ENCODE measurements around the gene CFHR3. TPM values are rescaled to one million over a fixed set of nuclear protein-coding genes. Genes with fewer than 3 reads are reported as not detected.
"Not testable (repeated sequence)": the region's sequence is repeated elsewhere in the genome, so short reads cannot be mapped to it uniquely, and the experiment has no call there.

Gene CFHR3
- polyA plus RNA-seq, 1 donor from 2014 or later, result not detected

- H3K9me3 ChIP-seq (ENCODE audit: low read length); H3K27me3 ChIP-seq (ENCODE audit: insufficient read depth, low read depth, low read length); H3K4me3 ChIP-seq (ENCODE audit: low read length); H2AFZ ChIP-seq (ENCODE audit: low read depth, low read length); H3K79me2 ChIP-seq (replicated peaks; ENCODE audit: insufficient read depth, low read length); H3K9ac ChIP-seq (ENCODE audit: low read length); H4K20me1 ChIP-seq (ENCODE audit: insufficient read depth); H3K36me3 ChIP-seq (ENCODE audit: insufficient read depth, low read length); H3K4me2 ChIP-seq (ENCODE audit: low read length); H3K27ac ChIP-seq (ENCODE audit: low read length); H3F3A ChIP-seq (ENCODE audit: insufficient read depth, low read length, poor library complexity, severe bottlenecking); H3K9me2 ChIP-seq (ENCODE audit: insufficient read depth, low read length): not testable (repeated sequence)
Observed at GRCh38 chr1:196794103-196794502, 19.5 kb downstream of the CFHR3 start.

GRCh38 chr1:196797891-196798290, 23.3 kb downstream of the CFHR3 start:
- no peaks in the 10 kb centered on the region for H4K20me1 ChIP-seq (ENCODE audit: insufficient read depth)
- H3K9me3 ChIP-seq (ENCODE audit: low read length), result no peaks in the 10 kb centered on the region
- no peaks in the 10 kb centered on the region for H3F3A ChIP-seq (ENCODE audit: insufficient read depth, low read length, poor library complexity, severe bottlenecking)
- no peak overlapping the region for H2AFZ ChIP-seq (ENCODE audit: low read depth, low read length)
- no peak overlapping the region for H3K27ac ChIP-seq (ENCODE audit: low read length)
- no peaks in the 10 kb centered on the region for H3K79me2 ChIP-seq (replicated peaks; ENCODE audit: insufficient read depth, low read length)
- no peak overlapping the region for H3K4me3 ChIP-seq (ENCODE audit: low read length)
- no peak overlapping the region for H3K9ac ChIP-seq (ENCODE audit: low read length)
- TF ChIP-seq SMC3 (conservative IDR thresholded peaks at IDR 0.05; ENCODE audit: poor library complexity) (no peak), POLR2AphosphoS5 (IDR thresholded peaks at IDR 0.05) (no peak)
- H3K36me3 ChIP-seq (ENCODE audit: insufficient read depth, low read length), result no peaks in the 10 kb centered on the region
- no peak overlapping the region for H3K4me2 ChIP-seq (ENCODE audit: low read length)
- no peaks in the 10 kb centered on the region for H3K9me2 ChIP-seq (ENCODE audit: insufficient read depth, low read length)
- H3K27me3 ChIP-seq (ENCODE audit: insufficient read depth, low read depth, low read length), result no peaks in the 10 kb centered on the region

GRCh38 chr1:196801920-196802319, 27.3 kb downstream of the CFHR3 start:
- H3K36me3 ChIP-seq (ENCODE audit: insufficient read depth, low read length); H4K20me1 ChIP-seq (ENCODE audit: insufficient read depth); H3K27ac ChIP-seq (ENCODE audit: low read length); H3K4me3 ChIP-seq (ENCODE audit: low read length); H3K9me2 ChIP-seq (ENCODE audit: insufficient read depth, low read length); H3K9ac ChIP-seq (ENCODE audit: low read length); H3K4me2 ChIP-seq (ENCODE audit: low read length); H3K27me3 ChIP-seq (ENCODE audit: insufficient read depth, low read depth, low read length); H3K9me3 ChIP-seq (ENCODE audit: low read length); H3F3A ChIP-seq (ENCODE audit: insufficient read depth, low read length, poor library complexity, severe bottlenecking); H3K79me2 ChIP-seq (replicated peaks; ENCODE audit: insufficient read depth, low read length); H2AFZ ChIP-seq (ENCODE audit: low read depth, low read length): not testable (repeated sequence)

- TF ChIP-seq REST (IDR thresholded peaks at IDR 0.05; ENCODE audit: borderline replicate concordance) (no peak), CTCF (IDR thresholded peaks at IDR 0.05; ENCODE audit: poor library complexity, severe bottlenecking) (no peak), POLR2AphosphoS5 (IDR thresholded peaks at IDR 0.05) (no peak), SMC3 (conservative IDR thresholded peaks at IDR 0.05; ENCODE audit: poor library complexity) (no peak), RAD21 (conservative IDR thresholded peaks at IDR 0.05) (no peak)
- Histone ChIP-seq H3K27ac (ENCODE audit: low read length) (no peak overlapping the region), H3K4me2 (ENCODE audit: low read length) (no peak overlapping the region), H3F3A (ENCODE audit: insufficient read depth, low read length, poor library complexity, severe bottlenecking) (no peaks in the 10 kb centered on the region), H2AFZ (ENCODE audit: low read depth, low read length) (no peak overlapping the region), H4K20me1 (ENCODE audit: insufficient read depth) (no peaks in the 10 kb centered on the region), H3K9me2 (ENCODE audit: insufficient read depth, low read length) (no peaks in the 10 kb centered on the region), H3K79me2 (replicated peaks; ENCODE audit: insufficient read depth, low read length) (no peaks in the 10 kb centered on the region), H3K36me3 (ENCODE audit: insufficient read depth, low read length) (no peaks in the 10 kb centered on the region), H3K9me3 (ENCODE audit: low read length) (no peaks in the 10 kb centered on the region), H3K27me3 (ENCODE audit: insufficient read depth, low read depth, low read length) (no peaks in the 10 kb centered on the region), H3K9ac (ENCODE audit: low read length) (no peak overlapping the region), H3K4me3 (ENCODE audit: low read length) (no peak overlapping the region)
Observed at GRCh38 chr1:196808529-196809235, 34.0 kb downstream of the CFHR3 start.

- not testable (repeated sequence) for H3K9me3 ChIP-seq (ENCODE audit: low read length); H2AFZ ChIP-seq (ENCODE audit: low read depth, low read length); H4K20me1 ChIP-seq (ENCODE audit: insufficient read depth); H3K27ac ChIP-seq (ENCODE audit: low read length); H3K4me3 ChIP-seq (ENCODE audit: low read length); H3K9me2 ChIP-seq (ENCODE audit: insufficient read depth, low read length); H3F3A ChIP-seq (ENCODE audit: insufficient read depth, low read length, poor library complexity, severe bottlenecking); H3K79me2 ChIP-seq (replicated peaks; ENCODE audit: insufficient read depth, low read length); H3K9ac ChIP-seq (ENCODE audit: low read length); H3K36me3 ChIP-seq (ENCODE audit: insufficient read depth, low read length); H3K4me2 ChIP-seq (ENCODE audit: low read length); H3K27me3 ChIP-seq (ENCODE audit: insufficient read depth, low read depth, low read length)
Observed at GRCh38 chr1:196817442-196817841, 42.8 kb downstream of the CFHR3 start.

- not testable (repeated sequence) for H3K4me3 ChIP-seq (ENCODE audit: low read length); H3K27ac ChIP-seq (ENCODE audit: low read length); H3K4me2 ChIP-seq (ENCODE audit: low read length); H3K9me2 ChIP-seq (ENCODE audit: insufficient read depth, low read length); H3K79me2 ChIP-seq (replicated peaks; ENCODE audit: insufficient read depth, low read length); H3K9me3 ChIP-seq (ENCODE audit: low read length); H4K20me1 ChIP-seq (ENCODE audit: insufficient read depth); H3K27me3 ChIP-seq (ENCODE audit: insufficient read depth, low read depth, low read length); H2AFZ ChIP-seq (ENCODE audit: low read depth, low read length); H3F3A ChIP-seq (ENCODE audit: insufficient read depth, low read length, poor library complexity, severe bottlenecking); H3K9ac ChIP-seq (ENCODE audit: low read length); H3K36me3 ChIP-seq (ENCODE audit: insufficient read depth, low read length)
Observed at GRCh38 chr1:196819531-196819930, 44.9 kb downstream of the CFHR3 start, which contains the start of gene CFHR1. CFHR1 (plus strand) TSS chr1:196819731; CDS start chr1:196819845, 114 bp downstream.
